WTC11 (cell line): ENCODE measurements around the gene MED26.

ENCODE experiments used
- SP1 ChIP-seq: sonication (generic); formaldehyde crosslinking; conservative IDR thresholded peaks from 2 replicates; pipeline ENCODE4 v1.8.1; 2022; ENCODE audit warnings: missing genetic modification reagents
- TF ChIP-seq, protein P1 (sequence below): fragments of 200-600 bp; IDR thresholded peaks from 2 replicates; pipeline ENCODE4 v1.8.0; 2022; ENCODE audit warnings: antibody characterized with exemption

DNA sequence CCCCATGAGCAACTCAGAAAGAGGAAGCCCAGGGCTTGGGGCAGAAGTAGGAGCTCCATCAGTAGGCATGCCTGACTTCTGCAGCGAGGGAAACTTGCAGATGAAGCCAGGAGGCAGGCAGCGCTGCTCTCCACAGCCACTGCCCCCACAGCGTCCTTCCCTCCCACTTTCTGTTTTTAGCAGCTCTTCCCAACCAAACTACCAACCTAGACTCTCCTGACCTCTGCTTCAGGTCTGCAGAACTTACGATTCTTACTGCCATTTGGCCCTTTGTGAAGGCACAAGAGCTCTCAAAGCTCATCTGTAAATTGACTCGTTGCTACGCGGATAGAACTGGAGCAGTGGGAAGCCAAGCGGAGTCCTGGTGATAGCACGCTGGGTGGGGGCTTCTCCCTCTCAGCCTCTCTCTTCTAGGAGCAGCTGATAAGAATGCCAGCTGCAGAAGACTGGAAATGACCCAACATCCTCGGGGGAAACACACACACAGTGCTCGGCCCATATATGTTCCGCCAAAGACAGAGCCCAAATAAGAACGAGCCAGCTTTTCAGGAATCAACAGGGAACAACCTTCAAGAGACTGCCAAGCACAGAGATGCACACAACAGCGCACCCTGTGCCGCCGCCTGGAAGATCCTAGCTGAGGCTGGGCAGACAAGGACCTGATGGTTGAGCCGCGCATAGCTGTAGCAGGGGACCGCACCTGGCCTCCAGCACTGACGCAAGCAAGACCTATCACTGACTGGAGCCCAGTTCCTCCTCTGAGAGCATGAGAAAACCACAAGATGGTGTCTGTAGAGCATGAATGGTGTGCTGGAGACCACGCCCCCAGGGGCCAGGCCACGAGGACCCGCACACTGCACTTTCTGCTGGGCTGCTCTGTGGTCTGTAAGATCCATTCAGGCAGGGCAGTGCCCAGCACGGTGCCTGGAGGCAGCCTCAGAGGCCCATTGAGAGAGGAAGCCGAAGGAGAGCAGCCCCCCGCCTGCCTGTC lies 39.9 kb downstream of the MED26 start:
- no peak for TF ChIP-seq SP1 (CRISPR knock-in tag)
- TF ChIP-seq, protein P1, sequence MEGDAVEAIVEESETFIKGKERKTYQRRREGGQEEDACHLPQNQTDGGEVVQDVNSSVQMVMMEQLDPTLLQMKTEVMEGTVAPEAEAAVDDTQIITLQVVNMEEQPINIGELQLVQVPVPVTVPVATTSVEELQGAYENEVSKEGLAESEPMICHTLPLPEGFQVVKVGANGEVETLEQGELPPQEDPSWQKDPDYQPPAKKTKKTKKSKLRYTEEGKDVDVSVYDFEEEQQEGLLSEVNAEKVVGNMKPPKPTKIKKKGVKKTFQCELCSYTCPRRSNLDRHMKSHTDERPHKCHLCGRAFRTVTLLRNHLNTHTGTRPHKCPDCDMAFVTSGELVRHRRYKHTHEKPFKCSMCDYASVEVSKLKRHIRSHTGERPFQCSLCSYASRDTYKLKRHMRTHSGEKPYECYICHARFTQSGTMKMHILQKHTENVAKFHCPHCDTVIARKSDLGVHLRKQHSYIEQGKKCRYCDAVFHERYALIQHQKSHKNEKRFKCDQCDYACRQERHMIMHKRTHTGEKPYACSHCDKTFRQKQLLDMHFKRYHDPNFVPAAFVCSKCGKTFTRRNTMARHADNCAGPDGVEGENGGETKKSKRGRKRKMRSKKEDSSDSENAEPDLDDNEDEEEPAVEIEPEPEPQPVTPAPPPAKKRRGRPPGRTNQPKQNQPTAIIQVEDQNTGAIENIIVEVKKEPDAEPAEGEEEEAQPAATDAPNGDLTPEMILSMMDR, result no peak
